OCI-LY1 (cell line): ENCODE data around the gene CHCHD2.

Experiments used
- CTCF ChIP-seq: fragments of 200-600 bp; sonication (generic), shearing (Covaris generic); IDR thresholded peaks from 2 replicates; pipeline ENCODE4 v1.5.1; 2017; ENCODE audit warnings: mild to moderate bottlenecking, antibody characterized with exemption, low read length, moderate library complexity, mixed read lengths
- EZH2 ChIP-seq: fragments of 200-600 bp; sonication (generic), shearing (Covaris generic); IDR thresholded peaks from 2 replicates; pipeline ENCODE4 v1.8.0; 2017; ENCODE audit warnings: borderline replicate concordance, mixed run types, mild to moderate bottlenecking, antibody characterized with exemption, low read length, moderate library complexity, mixed read lengths

GRCh38 chr7:56115852-56116538 lies 9.7 kb upstream of the CHCHD2 start, which contains the start of gene NUPR2:
- TF ChIP-seq CTCF (no peak), EZH2 (no peak)
